Caco-2 (cell line): ENCODE results near the gene NACA2. TPM values are rescaled to one million over a fixed set of nuclear protein-coding genes. Genes with fewer than 3 reads are reported as not detected.
"Not testable (repeated sequence)": the region's sequence is repeated elsewhere in the genome, so short reads cannot be mapped to it uniquely, and the experiment has no call there.

Experiments
- BruUV-seq: library from RNA; stranded (reverse); fragments of 400-500 nt; replicated peaks from 2 replicates; lab custom pipeline; 2021; lab: Mats Ljungman, UMichigan
- CTCF ChIA-PET: fragments of 300-600 bp; sonication (Branson Sonifier 250); formaldehyde crosslinking; loops from one replicate; lab custom pipeline; 2022; ENCODE audit warnings: antibody characterized with exemption; lab: Charles Lee
- POLR2A ChIA-PET: fragments of 300-600 bp; sonication (Branson Sonifier 250); formaldehyde crosslinking; loops from one replicate; lab custom pipeline; 2022; ENCODE audit warnings: antibody characterized with exemption; lab: Charles Lee
- DNase-seq, 2 experiments: peaks; one replicate each; pipeline versions ENCODE4 v3.0.0 to v3.0.0-alpha.2; 2020 to 2022
- H3K27me3 ChIP-seq: replicated peaks from 2 replicates; pipeline ENCODE4 v1.6.0; 2011; ENCODE audit warnings: low read length; ENCODE audit not compliant: control insufficient read depth, insufficient read depth
- H3K36me3 ChIP-seq: 2 replicates; pipeline ENCODE4 v1.5.1; 2011; ENCODE audit warnings: low read length; ENCODE audit not compliant: control insufficient read depth, insufficient read depth
- H3K4me1 ChIP-seq: fragments of 250-450 bp; sonication (Bioruptor Pico); 2 replicates; pipeline ENCODE4 v1.5.1; 2020; ENCODE audit warnings: mild to moderate bottlenecking
- H3K4me3 ChIP-seq: 2 replicates; pipeline ENCODE4 v1.5.1; 2011; ENCODE audit warnings: low read depth, mild to moderate bottlenecking, control low read depth, low read length
- H3K9me3 ChIP-seq: fragments of 250-450 bp; sonication (Bioruptor Pico); 2 replicates; pipeline ENCODE4 v1.5.1; 2020; ENCODE audit warnings: mild to moderate bottlenecking, moderate library complexity
- H3K27ac Mint-ChIP-seq: one replicate; pipeline ENCODE4 v1.8.0; 2022; ENCODE audit warnings: mixed read lengths; ENCODE audit not compliant: unreplicated experiment
- H3K27me3 Mint-ChIP-seq: one replicate; pipeline ENCODE4 v1.8.0; 2022; ENCODE audit warnings: mixed read lengths; ENCODE audit not compliant: insufficient read depth, unreplicated experiment
- H3K36me3 Mint-ChIP-seq: one replicate; pipeline ENCODE4 v1.8.0; 2022; ENCODE audit warnings: mild to moderate bottlenecking, mixed read lengths; ENCODE audit not compliant: insufficient read depth, unreplicated experiment
- H3K4me1 Mint-ChIP-seq: one replicate; pipeline ENCODE4 v1.8.0; 2022; ENCODE audit warnings: low read depth, mixed read lengths; ENCODE audit not compliant: unreplicated experiment
- H3K4me3 Mint-ChIP-seq: one replicate; pipeline ENCODE4 v1.8.0; 2022; ENCODE audit warnings: mild to moderate bottlenecking, moderate library complexity, mixed read lengths; ENCODE audit not compliant: unreplicated experiment
- H3K9me3 Mint-ChIP-seq: one replicate; pipeline ENCODE4 v1.8.0; 2022; ENCODE audit warnings: mixed read lengths; ENCODE audit not compliant: unreplicated experiment
- CTCF ChIP-seq, 2 experiments: fragments of 200-600 bp in 1 of 2; IDR thresholded peaks; 1 replicate in 1 of 2; 2 replicates in 1 of 2; pipeline versions ENCODE4 v1.5.1 to v1.8.0; 2011 to 2022; ENCODE audit warnings: antibody characterized with exemption in 1 of 2, control low read depth in 1 of 2, inconsistent platforms in 1 of 2, low read depth in 1 of 2, low read length in 1 of 2, mild to moderate bottlenecking in 1 of 2, moderate library complexity in 1 of 2; ENCODE audit not compliant: insufficient read depth in 1 of 2, severe bottlenecking in 1 of 2, unreplicated experiment in 1 of 2
- intact Hi-C: fragments of 100-400 bp; cut with micrococcal nuclease; formaldehyde crosslinking; loops from one replicate; pipeline ENCODE4 v1.10.0; 2022; ENCODE audit not compliant: unreplicated experiment
- total RNA-seq: library from RNA; stranded (reverse); gene quantifications from 2 replicates; pipeline ENCODE4 v1.2.3, GENCODE V29; 2022

Gene NACA2
- total RNA-seq, 1 experiment from 2014 or later: not detected

GRCh38 chr17:61554209-61554608, 36.8 kb downstream of the NACA2 start:
- no peaks in the 10 kb centered on the region for H3K36me3 Mint-ChIP-seq
- POLR2A ChIA-PET: no interaction called here

GRCh38 chr17:61552560-61552959, 38.5 kb downstream of the NACA2 start:
- not testable (repeated sequence) for H3K27ac Mint-ChIP-seq, H3K36me3 Mint-ChIP-seq

More at GRCh38 chr17:61554209-61554608, 36.8 kb downstream of the NACA2 start:
- H3K9me3 Mint-ChIP-seq: no peaks in the 10 kb centered on the region
- CTCF ChIA-PET: interaction anchor here (0.6 kb wide), 1 partner anchor 1435 kb away, joined by 4 read pairs; no protein-coding TSS in a partner anchor
- Histone ChIP-seq H3K36me3 (no peaks in the 10 kb centered on the region), H3K9me3 (no peaks in the 10 kb centered on the region), H3K4me1 (no peaks in the 10 kb centered on the region), H3K27me3 (no peaks in the 10 kb centered on the region), H3K4me3 (no peak overlapping the region)
- H3K27ac Mint-ChIP-seq: no peak overlapping the region
- DNase-seq: no peak
- no TSS peak for BruUV-seq
- H3K27me3 Mint-ChIP-seq: no peaks in the 10 kb centered on the region
- no peaks in the 10 kb centered on the region for H3K4me1 Mint-ChIP-seq
- intact Hi-C loops: no loop called here
- H3K4me3 Mint-ChIP-seq: no peak overlapping the region
- no peak for TF ChIP-seq CTCF (IDR thresholded peaks at IDR 0.05; ENCODE audit: insufficient read depth in 1 of 2, low read depth in 1 of 2, low read length in 1 of 2, severe bottlenecking in 1 of 2, unreplicated experiment in 1 of 2)

GRCh38 chr17:61551255-61551742, 39.7 kb downstream of the NACA2 start:
- peak in 1 of 2 experiments; percentile 52 for DNase-seq
- peaks cover 6% of the 10 kb centered on the region for H3K27me3 Mint-ChIP-seq

More at GRCh38 chr17:61552560-61552959, 38.5 kb downstream of the NACA2 start:
- DNase-seq, H3K4me1 ChIP-seq, BruUV-seq, H3K9me3 Mint-ChIP-seq, H3K4me3 ChIP-seq, POLR2A ChIA-PET, H3K9me3 ChIP-seq, CTCF ChIA-PET, H3K27me3 Mint-ChIP-seq, H3K4me3 Mint-ChIP-seq, H3K36me3 ChIP-seq, H3K27me3 ChIP-seq, intact Hi-C loops, H3K4me1 Mint-ChIP-seq: not testable (repeated sequence)

More at GRCh38 chr17:61551255-61551742, 39.7 kb downstream of the NACA2 start:
- ChIA-PET CTCF (interaction anchor here (2.4 kb wide), 1 partner anchor 125 kb away, joined by 7 read pairs; no protein-coding TSS in a partner anchor), POLR2A (no interaction called here)
- Mint-ChIP-seq H3K9me3 (no peaks in the 10 kb centered on the region), H3K36me3 (no peaks in the 10 kb centered on the region), H3K27ac (no peak overlapping the region), H3K4me3 (no peak overlapping the region), H3K4me1 (no peaks in the 10 kb centered on the region)
- no TSS peak for BruUV-seq
- intact Hi-C loops: loop anchor here (1.0 to 2.0 kb wide), 5 partner anchors 23 to 139 kb away; no protein-coding TSS in a partner anchor
- no peaks in the 10 kb centered on the region for H3K36me3 ChIP-seq
- no peaks in the 10 kb centered on the region for H3K27me3 ChIP-seq
- no peaks in the 10 kb centered on the region for H3K9me3 ChIP-seq
- no peak overlapping the region for H3K4me3 ChIP-seq
- H3K4me1 ChIP-seq: no peaks in the 10 kb centered on the region
- peak; percentile 68 to 74 for TF ChIP-seq CTCF (IDR thresholded peaks at IDR 0.05; ENCODE audit: insufficient read depth in 1 of 2, low read depth in 1 of 2, low read length in 1 of 2, severe bottlenecking in 1 of 2, unreplicated experiment in 1 of 2)
